ENCODE measurements around the gene SRSF9. TPM values are rescaled to one million over a fixed set of nuclear protein-coding genes. Genes with fewer than 3 reads are reported as not detected.

Gene SRSF9
- total RNA-seq, 1 experiment from 2014 or later: 297 TPM

GRCh38 chr12:120475643-120476042, 6.1 kb upstream of the SRSF9 start (continued):
- TF ChIP-seq CBX3 (IDR thresholded peaks at IDR 0.05; ENCODE audit: low read depth) (no peak), ZFX (IDR thresholded peaks at IDR 0.05) (no peak), SP1 (IDR thresholded peaks at IDR 0.05; ENCODE audit: low read depth) (no peak), ZNF274 (IDR thresholded peaks at IDR 0.05; ENCODE audit: low read depth, low read length) (no peak), EZH2phosphoT487 (IDR thresholded peaks at IDR 0.05; ENCODE audit: borderline replicate concordance) (no peak), ELF1 (IDR thresholded peaks at IDR 0.05; ENCODE audit: borderline replicate concordance, low read depth) (no peak)

GRCh38 chr12:120474616-120474960, 5.0 kb upstream of the SRSF9 start:
- Histone ChIP-seq H3K79me2 (ENCODE audit: insufficient read depth, low read length) (peaks cover 20% of the 10 kb centered on the region), H3K9ac (ENCODE audit: low read length) (peak overlapping the region; percentile 26; the same call in 1 of the 2 replicates), H2AFZ (ENCODE audit: low read depth, low read length, poor library complexity, severe bottlenecking) (no peak overlapping the region), H3K4me2 (ENCODE audit: low read length) (peak overlapping the region; percentile 91), H3K9me3 (ENCODE audit: control insufficient read depth in 1 of 2, insufficient read depth in 1 of 2, low read depth in 1 of 2, low read length in 2 of 2) (no peaks in the 10 kb centered on the region), H3K27me3 (ENCODE audit: insufficient read depth, low read length) (no peaks in the 10 kb centered on the region), H4K20me1 (ENCODE audit: insufficient read depth) (no peaks in the 10 kb centered on the region), H3K36me3 (ENCODE audit: control insufficient read depth in 1 of 2, insufficient read depth in 2 of 2, low read length in 2 of 2) (no peaks in the 10 kb centered on the region), H3K4me3 (replicated peaks in 1 of 2; ENCODE audit: low read depth in 1 of 2, low read length in 2 of 2) (peak overlapping the region; percentile 23 to 42; a peak in 3 of 4 replicates), H3K4me1 (ENCODE audit: control insufficient read depth in 1 of 2, insufficient read depth in 2 of 2, low read length in 2 of 2) (peaks cover 40 to 65% of the 10 kb centered on the region in 2 experiments), H3K9me2 (ENCODE audit: insufficient read depth) (no peaks in the 10 kb centered on the region), H3K27ac (ENCODE audit: low read depth, low read length) (peak overlapping the region; percentile 38)
- no peak for TF ChIP-seq SP1 (IDR thresholded peaks at IDR 0.05; ENCODE audit: low read depth)
- peak; percentile 69 for TF ChIP-seq POLR2AphosphoS5 (IDR thresholded peaks at IDR 0.05; ENCODE audit: low read depth, low read length)
- no peak for TF ChIP-seq CBX3 (IDR thresholded peaks at IDR 0.05; ENCODE audit: low read depth)
- peak; percentile 77 for TF ChIP-seq YY1 (IDR thresholded peaks at IDR 0.05; ENCODE audit: extremely low read depth, insufficient replicate concordance, low read depth, low read length)
- POLR2A ChIA-PET: interaction anchor here (1.0 to 3.4 kb wide), 2 partner anchors 9 to 21 kb away, joined by 3 to 18 read pairs; partner anchors contain the start of gene DYNLL1
- no TSS peak for BruUV-seq (replicated peaks)
- ATAC-seq (peak; percentile 72), DNase-seq (ENCODE audit: low read depth, low spot score) (peak; percentile 80)
- RAD21 ChIA-PET (ENCODE audit: low non-redundant PET in 1 of 2, low total read pairs in 2 of 2, uncharacterized antibody in 2 of 2, unreplicated experiment in 2 of 2): interaction anchor here in 1 of 2 experiments (0.6 kb wide), 1 partner anchor 54 kb away, joined by 3 read pairs; no protein-coding TSS in a partner anchor
- CTCF ChIA-PET: interaction anchor here (0.7 to 1.0 kb wide), 2 partner anchors 12 to 13 kb away, joined by 3 to 4 read pairs; no protein-coding TSS in a partner anchor
- intact Hi-C loops (cut with micrococcal nuclease): loop anchor here (1.0 kb wide), 1 partner anchor 21 kb away; no protein-coding TSS in a partner anchor
